Cardiac fibroblast (primary cell): Measurements from ENCODE around the gene KIR2DL4.
"Not testable (repeated sequence)": the region's sequence is repeated elsewhere in the genome, so short reads cannot be mapped to it uniquely, and the experiment has no call there.

Experiments
- DNase-seq, 2 donors: peaks; one replicate each; pipeline versions ENCODE4 v3.0.0 to v3.0.0-alpha.2; 2010; ENCODE audit warnings: low read depth in 2 of 2
- H3K4me3 ChIP-seq, 2 donors: replicated peaks in 1 of 2; 1 replicate in 1 of 2; 2 replicates in 1 of 2; pipeline ENCODE4 v1.5.1; 2011; ENCODE audit warnings: low read depth in 2 of 2, low read length in 2 of 2, mild to moderate bottlenecking in 2 of 2, moderate library complexity in 1 of 2
- CTCF ChIP-seq: IDR thresholded peaks from one replicate; pipeline ENCODE4 v1.5.1; 2011; ENCODE audit warnings: low read depth, mild to moderate bottlenecking, low read length, inconsistent platforms

KIR2DL4 gene

GRCh38 chr19:54803410-54803809 lies at the start of gene KIR2DL4:
TSS of gene KIR2DL4 (plus strand) at chr19:54803610. CDS start at chr19:54803652, 42 bp downstream.
- TF ChIP-seq CTCF, result no peak
- no peak for DNase-seq
- no peak within 1 kb of the TSS for H3K4me3 ChIP-seq

GRCh38 chr19:54756204-54757110 lies 47.0 kb upstream of the KIR2DL4 start:
- H3K4me3 ChIP-seq, DNase-seq: not testable (repeated sequence)

- not testable (repeated sequence) for H3K4me3 ChIP-seq, DNase-seq
Observed at GRCh38 chr19:54758577-54758976, 44.8 kb upstream of the KIR2DL4 start.

GRCh38 chr19:54764219-54764618 lies 39.2 kb upstream of the KIR2DL4 start:
- peak in 1 of 2 donors; percentile 1 for DNase-seq
- not testable (repeated sequence) for H3K4me3 ChIP-seq

- DNase-seq, H3K4me3 ChIP-seq: not testable (repeated sequence)
Observed at GRCh38 chr19:54766464-54766863, 36.9 kb upstream of the KIR2DL4 start.

GRCh38 chr19:54769646-54770045 lies 33.8 kb upstream of the KIR2DL4 start, which contains the start of gene KIR2DL1:
TSS of gene KIR2DL1 (plus strand) at chr19:54769793. CDS start at chr19:54769851, 58 bp downstream.
- H3K4me3 ChIP-seq, result not testable (repeated sequence)

GRCh38 chr19:54770511-54770910 lies 32.9 kb upstream of the KIR2DL4 start:
- not testable (repeated sequence) for DNase-seq, H3K4me3 ChIP-seq

More at GRCh38 chr19:54769646-54770045, 33.8 kb upstream of the KIR2DL4 start, which contains the start of gene KIR2DL1:
- not testable (repeated sequence) for DNase-seq

- H3K4me3 ChIP-seq, result not testable (repeated sequence)
- DNase-seq, result peak in 1 of 2 donors; percentile 3
Observed at GRCh38 chr19:54771018-54771960, 32.1 kb upstream of the KIR2DL4 start.

GRCh38 chr19:54772666-54773065 lies 30.7 kb upstream of the KIR2DL4 start:
- DNase-seq, H3K4me3 ChIP-seq: not testable (repeated sequence)

GRCh38 chr19:54775095-54775815 lies 28.2 kb upstream of the KIR2DL4 start:
- H3K4me3 ChIP-seq, DNase-seq: not testable (repeated sequence)

GRCh38 chr19:54775830-54776229 lies 27.6 kb upstream of the KIR2DL4 start:
- DNase-seq, result not testable (repeated sequence)

GRCh38 chr19:54777851-54778250 lies 25.6 kb upstream of the KIR2DL4 start:
- not testable (repeated sequence) for H3K4me3 ChIP-seq, DNase-seq

More at GRCh38 chr19:54775830-54776229, 27.6 kb upstream of the KIR2DL4 start:
- H3K4me3 ChIP-seq, result not testable (repeated sequence)

GRCh38 chr19:54778896-54779295 lies 24.5 kb upstream of the KIR2DL4 start:
- not testable (repeated sequence) for H3K4me3 ChIP-seq, DNase-seq

- not testable (repeated sequence) for H3K4me3 ChIP-seq, DNase-seq
Observed at GRCh38 chr19:54782916-54783315, 20.5 kb upstream of the KIR2DL4 start.

GRCh38 chr19:54786091-54786723 lies 17.2 kb upstream of the KIR2DL4 start:
- DNase-seq, H3K4me3 ChIP-seq: not testable (repeated sequence)

GRCh38 chr19:54788154-54788553 lies 15.3 kb upstream of the KIR2DL4 start:
- not testable (repeated sequence) for DNase-seq, H3K4me3 ChIP-seq
